Astrocyte of the hippocampus (primary cell): Measurements from ENCODE around the gene FOXD4L4.
A peak's percentile ranks its signal among the peaks of the same experiment; 100 is the strongest.
"Not testable (repeated sequence)": the region's sequence is repeated elsewhere in the genome, so short reads cannot be mapped to it uniquely, and the experiment has no call there.

ENCODE experiments used
- DNase-seq: peaks from one replicate; pipeline ENCODE4 v3.0.0; 2011; ENCODE audit warnings: low read depth, low spot score

Gene FOXD4L4

GRCh38 chr9:65737096-65737564, at the start of gene FOXD4L4:
TSS of gene FOXD4L4 (plus strand) at chr9:65737146. CDS start at chr9:65737146, 0 bp downstream.
- DNase-seq, result not testable (repeated sequence)

GRCh38 chr9:65703550-65703949, 33.4 kb upstream of the FOXD4L4 start:
- peak; percentile 4 for DNase-seq

- not testable (repeated sequence) for DNase-seq
These were observed 22.5 kb upstream of the FOXD4L4 start for GRCh38 chr9:65714445-65714844.

- DNase-seq, result not testable (repeated sequence)
These were observed 1.2 kb downstream of the FOXD4L4 start for GRCh38 chr9:65738133-65738532.
